SK-N-SH treated with all-trans-retinoic acid at 6 μM for 48 hours (cell line): ENCODE data around the gene ADAP1.

Experiments used
- ATAC-seq: fragments of 200-7000 bp; cut with Tn5 transposase; 3 replicates; pipeline ENCODE4 v1.9.1; 2020; ENCODE audit warnings: mild to moderate bottlenecking, moderate library complexity
- ARNTL ChIP-seq: fragments of 450-650 bp; formaldehyde crosslinking; IDR thresholded peaks from 2 replicates; pipeline ENCODE4 v1.5.0; 2020; ENCODE audit warnings: low read depth, mild to moderate bottlenecking, moderate library complexity, borderline replicate concordance
- BACH2 ChIP-seq: fragments of 250-450 bp; sonication (Bioruptor Pico); IDR thresholded peaks from 2 replicates; pipeline ENCODE4 v1.9.0; 2021; ENCODE audit warnings: mild to moderate bottlenecking, borderline replicate concordance
- CSDC2 ChIP-seq: fragments of 250-450 bp; sonication (Bioruptor Pico); IDR thresholded peaks from 2 replicates; pipeline ENCODE4 v1.5.0; 2020; ENCODE audit warnings: mild to moderate bottlenecking, moderate library complexity
- CSRNP3 ChIP-seq: fragments of 250-450 bp; sonication (Bioruptor Pico); IDR thresholded peaks from 2 replicates; pipeline ENCODE4 v1.5.1; 2021; ENCODE audit warnings: mild to moderate bottlenecking, moderate library complexity
- ESRRG ChIP-seq: fragments of 250-450 bp; sonication (Bioruptor Pico); IDR thresholded peaks from 2 replicates; pipeline ENCODE4 v1.6.1; 2021; ENCODE audit warnings: mild to moderate bottlenecking
- ISL1 ChIP-seq: fragments of 250-450 bp; sonication (Bioruptor Pico); IDR thresholded peaks from 2 replicates; pipeline ENCODE4 v2.1.2; 2022; ENCODE audit warnings: mild to moderate bottlenecking, moderate library complexity
- OSR1 ChIP-seq: fragments of 250-450 bp; sonication (Bioruptor Pico); IDR thresholded peaks from 2 replicates; pipeline ENCODE4 v1.8.0; 2022; ENCODE audit warnings: moderate library complexity, mild to moderate bottlenecking, inconsistent platforms
- PATZ1 ChIP-seq: fragments of 250-450 bp; sonication (Bioruptor Pico); IDR thresholded peaks from 2 replicates; pipeline ENCODE4 v1.8.0; 2020; ENCODE audit warnings: mild to moderate bottlenecking, moderate library complexity, borderline replicate concordance
- POU6F1 ChIP-seq: fragments of 250-450 bp; sonication (Bioruptor Pico); IDR thresholded peaks from 2 replicates; pipeline ENCODE4 v1.8.0; 2021; ENCODE audit warnings: low read depth, mild to moderate bottlenecking, moderate library complexity, borderline replicate concordance
- PPARA ChIP-seq: fragments of 250-450 bp; sonication (Bioruptor Pico); IDR thresholded peaks from 2 replicates; pipeline ENCODE4 v1.5.0; 2020; ENCODE audit warnings: mild to moderate bottlenecking, borderline replicate concordance
- SNAI2 ChIP-seq: fragments of 250-450 bp; sonication (Bioruptor Pico); IDR thresholded peaks from 2 replicates; pipeline ENCODE4 v1.5.0; 2020; ENCODE audit warnings: mild to moderate bottlenecking, moderate library complexity
- TCF4 ChIP-seq: fragments of 250-450 bp; sonication (Bioruptor Pico); IDR thresholded peaks from 2 replicates; pipeline ENCODE4 v1.8.0; 2021; ENCODE audit warnings: mild to moderate bottlenecking, moderate library complexity, borderline replicate concordance
- TOX ChIP-seq: fragments of 250-450 bp; sonication (Bioruptor Pico); IDR thresholded peaks from 2 replicates; pipeline ENCODE4 v1.8.0; 2021; ENCODE audit warnings: mild to moderate bottlenecking, moderate library complexity, borderline replicate concordance
- TSHZ2 ChIP-seq: fragments of 250-450 bp; sonication (Bioruptor Pico); IDR thresholded peaks from 2 replicates; pipeline ENCODE4 v1.5.0; 2020; ENCODE audit warnings: mild to moderate bottlenecking, moderate library complexity
- ZFP3 ChIP-seq: fragments of 250-450 bp; sonication (Bioruptor Pico); IDR thresholded peaks from 2 replicates; pipeline ENCODE4 v1.5.0; 2020; ENCODE audit warnings: mild to moderate bottlenecking, moderate library complexity
- ZFP30 ChIP-seq: fragments of 450-650 bp; formaldehyde crosslinking; IDR thresholded peaks from 2 replicates; pipeline ENCODE4 v1.5.0; 2022; ENCODE audit warnings: mild to moderate bottlenecking, moderate library complexity
- ZNF565 ChIP-seq: fragments of 450-650 bp; formaldehyde crosslinking; conservative IDR thresholded peaks from 2 replicates; pipeline ENCODE4 v1.5.0; 2020; ENCODE audit warnings: low read depth, mild to moderate bottlenecking, moderate library complexity
- ZNF70 ChIP-seq: fragments of 450-650 bp; formaldehyde crosslinking; IDR thresholded peaks from 2 replicates; pipeline ENCODE4 v1.5.0; 2020; ENCODE audit warnings: mild to moderate bottlenecking, moderate library complexity
- ZNF8 ChIP-seq: fragments of 450-650 bp; formaldehyde crosslinking; IDR thresholded peaks from 2 replicates; pipeline ENCODE4 v1.5.0; 2020; ENCODE audit warnings: mild to moderate bottlenecking, moderate library complexity

The ADAP1 gene

GRCh38 chr7:939843-940242 is 14.6 kb downstream of the ADAP1 start:
- no peak for TF ChIP-seq POU6F1 (CRISPR knock-in tag)
- no peak for TF ChIP-seq ZFP30 (CRISPR knock-in tag)
- TF ChIP-seq OSR1: no peak
- no peak for TF ChIP-seq BACH2 (CRISPR knock-in tag)
- TF ChIP-seq PPARA: no peak
- TF ChIP-seq TOX (CRISPR knock-in tag): no peak
- no peak for TF ChIP-seq CSDC2 (CRISPR knock-in tag)
- TF ChIP-seq ZFP3: no peak
- TF ChIP-seq CSRNP3 (CRISPR knock-in tag): no peak
- no peak for ATAC-seq

GRCh38 chr7:938546-939185 is 15.8 kb downstream of the ADAP1 start:
- ATAC-seq: no peak
- no peak for TF ChIP-seq ZNF70 (CRISPR knock-in tag)
- TF ChIP-seq ZFP3: no peak
- no peak for TF ChIP-seq ZNF8 (CRISPR knock-in tag)
- TF ChIP-seq ISL1: no peak
- TF ChIP-seq ARNTL (CRISPR knock-in tag): no peak
- TF ChIP-seq PPARA: no peak
- TF ChIP-seq TSHZ2 (CRISPR knock-in tag): no peak
- TF ChIP-seq PATZ1: no peak
- TF ChIP-seq, all 23 proteins: peak for 0

- no peak for ATAC-seq
- TF ChIP-seq TSHZ2 (CRISPR knock-in tag) (no peak), ZNF8 (CRISPR knock-in tag) (no peak), CSDC2 (CRISPR knock-in tag) (no peak), OSR1 (no peak), PATZ1 (no peak), ZNF565 (CRISPR knock-in tag) (no peak), POU6F1 (CRISPR knock-in tag) (no peak), BACH2 (CRISPR knock-in tag) (no peak), ARNTL (CRISPR knock-in tag) (no peak), TCF4 (CRISPR knock-in tag) (no peak), CSRNP3 (CRISPR knock-in tag) (no peak), ZFP3 (no peak), ESRRG (CRISPR knock-in tag) (no peak), ZNF70 (CRISPR knock-in tag) (no peak), ISL1 (no peak), SNAI2 (CRISPR knock-in tag) (no peak), PPARA (no peak)
Measured at GRCh38 chr7:937856-938484, 16.5 kb downstream of the ADAP1 start.
